ENCODE data around the gene RHOT2.
A peak's percentile ranks its signal among the peaks of the same experiment; 100 is the strongest.

The RHOT2 gene

DNA sequence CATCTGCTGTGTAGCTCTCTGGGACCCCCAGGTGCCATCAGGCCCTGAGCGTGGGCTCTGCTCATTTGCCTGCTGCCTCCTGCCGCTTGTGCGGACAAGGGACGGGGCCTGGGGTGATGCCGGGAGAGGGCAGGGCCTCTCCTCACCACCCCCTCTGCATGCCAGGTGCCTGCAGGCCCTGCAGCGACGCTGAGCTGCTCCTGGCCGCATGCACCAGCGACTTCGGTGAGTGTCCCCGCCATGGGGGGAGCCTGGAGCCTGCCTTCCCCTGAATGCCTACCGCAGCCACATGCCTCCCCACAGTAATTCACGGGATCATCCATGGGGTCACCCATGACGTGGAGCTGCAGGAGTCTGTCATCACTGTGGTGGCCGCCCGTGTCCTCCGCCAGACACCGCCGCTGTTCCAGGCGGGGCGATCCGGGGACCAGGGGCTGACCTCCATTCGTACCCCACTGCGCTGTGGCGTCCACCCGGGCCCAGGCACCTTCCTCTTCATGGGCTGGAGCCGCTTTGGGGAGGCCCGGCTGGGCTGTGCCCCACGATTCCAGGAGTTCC, 48.9 kb downstream of the RHOT2 start:
- no peak for DNase-seq

DNA sequence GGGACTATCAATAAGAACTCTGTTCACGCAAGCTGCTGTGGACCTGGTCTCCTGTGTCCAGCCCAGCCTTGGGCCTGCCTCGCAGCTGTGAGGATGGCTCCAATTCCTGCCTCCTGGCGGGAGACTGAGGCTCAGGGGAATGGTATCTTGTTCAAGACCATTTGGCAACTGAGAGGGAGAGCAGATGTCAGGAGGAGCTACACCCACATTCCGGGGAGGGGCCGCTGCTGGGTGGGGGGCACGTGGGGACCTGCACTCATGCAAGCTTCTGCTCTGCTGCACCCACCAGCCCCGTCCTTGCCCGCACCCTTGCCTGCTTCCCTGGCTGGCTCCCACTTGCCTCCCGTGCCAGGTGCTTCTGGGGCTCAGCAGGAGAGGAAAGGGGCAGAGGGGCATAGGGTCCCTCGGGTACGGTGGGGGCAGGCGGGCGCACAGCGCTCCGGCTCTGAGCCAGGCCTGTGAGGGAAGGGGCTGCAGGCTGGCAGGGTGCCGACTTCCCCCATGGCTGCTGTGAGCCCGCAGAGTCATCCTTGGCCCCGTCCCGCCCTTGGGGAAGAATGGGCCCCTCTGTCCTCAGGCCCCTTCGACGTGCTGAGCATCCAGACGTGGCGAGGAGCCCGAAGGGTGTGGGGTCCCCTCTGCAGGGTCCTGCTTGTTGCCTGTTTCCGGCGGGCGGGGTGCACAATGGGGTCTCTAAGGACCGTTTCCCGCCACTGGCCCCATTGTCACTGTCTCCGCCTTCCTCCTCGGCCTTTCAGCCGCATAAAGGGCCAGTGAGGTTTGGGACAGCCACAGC, 49.7 kb downstream of the RHOT2 start:
- DNase-seq: no peak

GRCh38 chr16:718389-718788, 50.5 kb downstream of the RHOT2 start:
- no peak for DNase-seq

- no peak for DNase-seq
Observed at GRCh38 chr16:718922-719321, 51.0 kb downstream of the RHOT2 start.

DNA sequence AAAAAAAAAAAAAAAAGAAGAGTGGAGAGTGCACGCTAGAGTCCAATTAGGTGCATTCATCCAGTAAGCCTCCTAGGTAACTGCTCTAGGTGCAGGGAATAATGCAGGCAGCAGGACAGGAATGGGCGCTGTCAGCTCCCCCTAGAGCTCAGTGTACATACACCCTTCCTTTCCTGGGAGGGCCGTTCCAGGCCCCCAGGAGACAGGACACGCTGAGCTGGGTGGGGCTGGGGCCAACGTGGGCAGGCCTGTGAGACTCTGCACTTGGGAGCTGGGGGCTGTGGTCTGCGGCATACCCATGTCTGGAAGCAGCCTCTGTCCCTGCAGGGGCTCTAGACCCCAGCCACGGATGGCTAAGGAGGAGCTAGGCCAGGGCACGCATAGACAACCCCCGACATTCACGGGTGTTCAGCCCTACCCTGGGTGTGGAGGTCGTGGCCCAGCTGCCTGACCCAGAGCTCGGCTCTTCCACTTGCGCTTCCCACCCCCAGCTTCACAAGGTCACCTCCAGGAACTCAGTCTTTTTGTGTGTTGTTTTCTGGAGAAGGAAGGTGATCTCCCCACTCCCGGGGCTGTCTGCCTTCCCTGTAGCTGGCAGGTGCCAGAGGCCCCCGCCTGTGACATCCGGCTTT, 52.0 kb downstream of the RHOT2 start:
- DNase-seq: no peak

- no peak for DNase-seq
Observed at GRCh38 chr16:720447-720989, 52.6 kb downstream of the RHOT2 start.

DNA sequence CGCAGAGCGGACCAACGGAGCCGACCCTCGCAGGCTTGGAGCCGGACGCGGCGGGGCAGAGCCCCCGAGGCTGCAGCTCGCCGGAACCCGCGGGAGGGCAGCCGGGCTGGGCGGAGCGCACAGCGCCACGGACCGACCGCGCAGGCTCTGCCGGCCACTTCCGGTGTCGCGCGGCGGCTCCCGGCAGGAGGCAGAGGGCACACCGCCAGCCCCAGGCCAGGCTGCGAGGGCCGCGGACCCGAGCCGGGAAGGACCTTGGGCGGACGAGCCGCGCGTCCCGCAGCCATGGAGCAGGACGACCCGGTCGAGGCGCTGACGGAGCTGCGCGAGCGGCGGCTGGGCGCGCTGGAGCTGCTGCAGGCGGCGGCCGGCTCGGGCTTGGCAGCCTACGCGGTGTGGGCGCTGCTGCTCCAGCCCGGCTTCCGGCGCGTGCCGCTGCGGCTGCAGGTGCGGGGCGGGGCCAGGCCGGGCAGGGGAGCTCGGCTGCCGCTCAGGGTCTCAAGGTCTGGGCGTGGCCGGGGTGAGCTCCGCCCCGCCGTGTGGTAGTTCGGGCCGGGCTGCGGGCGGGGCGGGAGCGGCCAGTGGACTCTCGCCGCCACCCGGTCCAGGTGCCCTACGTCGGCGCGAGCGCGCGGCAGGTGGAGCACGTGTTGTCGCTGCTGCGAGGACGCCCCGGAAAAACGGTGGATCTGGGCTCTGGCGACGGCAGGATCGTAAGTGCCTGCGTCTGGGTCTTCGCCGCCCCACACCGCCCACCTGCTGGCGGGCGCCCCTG, 53.2 kb downstream of the RHOT2 start, which contains the start of gene ANTKMT:
ANTKMT (plus strand) TSS at position 157 of the 775 bp plus-strand sequence; CDS start at position 286, 129 bp downstream.
- peak; percentile 60 for DNase-seq

- DNase-seq: no peak
Observed at GRCh38 chr16:721765-722540, 54.0 kb downstream of the RHOT2 start.

GRCh38 chr16:722835-723633, 55.1 kb downstream of the RHOT2 start:
- no peak for DNase-seq

- DNase-seq: no peak
Observed at GRCh38 chr16:723695-724094, 55.8 kb downstream of the RHOT2 start.
